ENCODE data around the gene TTLL12. TPM values are rescaled to one million over a fixed set of nuclear protein-coding genes. Genes with fewer than 3 reads are reported as not detected.

Gene TTLL12
- total and polyA plus RNA-seq, 2 donors (not counting 1 experiment from before 2014, with no cell fraction given), result 11.0 to 21.3 TPM

- H3K4me3 Mint-ChIP-seq, result no peak overlapping the region
- H3K4me3 ChIP-seq (ENCODE audit: control extremely low read depth in 1 of 5, extremely low read depth in 1 of 5, insufficient read depth in 1 of 5, low read depth in 2 of 5, low read length in 4 of 5), result no peak overlapping the region
- 87% methylated on average over 21 of the region's 26 CpGs for WGBS (ENCODE audit: insufficient coverage)
- no peaks in the 10 kb centered on the region for H3K79me2 ChIP-seq (ENCODE audit: control insufficient read depth, insufficient read depth, low read length)
- peaks cover 0 to 5% of the 10 kb centered on the region in 2 donors for H3K4me1 ChIP-seq (ENCODE audit: control insufficient read depth in 2 of 2, insufficient read depth in 2 of 2, low read length in 2 of 2)
- peaks cover 0 to 11% (median 0%) of the 10 kb centered on the region in 4 experiments for H3K27me3 ChIP-seq (replicated peaks in 1 of 4; ENCODE audit: control extremely low read depth in 1 of 4, control insufficient read depth in 3 of 4, insufficient read depth in 4 of 4, low read length in 3 of 4)
- CTCF ChIA-PET, result no interaction called here
- no peaks in the 10 kb centered on the region for H3K9me3 ChIP-seq (ENCODE audit: control extremely low read depth in 1 of 3, control insufficient read depth in 2 of 3, insufficient read depth in 1 of 3, low read length in 2 of 3)
- intact Hi-C loops (cut with micrococcal nuclease), result no loop called here
- H3K4me1 Mint-ChIP-seq, result peaks cover 3% of the 10 kb centered on the region
- no peaks in the 10 kb centered on the region for H4K20me1 ChIP-seq (ENCODE audit: control insufficient read depth, insufficient read depth, low read length, poor library complexity, severe bottlenecking)
- no peaks in the 10 kb centered on the region for H3K36me3 ChIP-seq (replicated peaks in 1 of 2; ENCODE audit: control extremely low read depth in 1 of 2, control insufficient read depth in 1 of 2, extremely low read depth in 1 of 2, insufficient read depth in 2 of 2, low read length in 1 of 2)
- no peak for ATAC-seq (ENCODE audit: low read depth)
- DNase-seq, result no peak
- TF ChIP-seq CTCF (IDR thresholded peaks at IDR 0.05) (no peak), EZH2 (IDR thresholded peaks at IDR 0.05; ENCODE audit: borderline replicate concordance, insufficient read depth, low read depth, low read length, poor library complexity, severe bottlenecking) (no peak)
- no peak overlapping the region for H2AFZ ChIP-seq (ENCODE audit: insufficient read depth, low read depth, low read length, poor library complexity, severe bottlenecking)
- no peak overlapping the region for H3K4me2 ChIP-seq (replicated peaks; ENCODE audit: low read depth, low read length, poor library complexity, severe bottlenecking)
- no peak overlapping the region for H3K27ac Mint-ChIP-seq
- H3K9me3 Mint-ChIP-seq (ENCODE audit: insufficient read depth), result no peaks in the 10 kb centered on the region
- H3K27me3 Mint-ChIP-seq, result no peaks in the 10 kb centered on the region
- H3K27ac ChIP-seq (ENCODE audit: low read length in 2 of 2), result no peak overlapping the region
- no peak overlapping the region for H3K9ac ChIP-seq (ENCODE audit: low read length)
- POLR2A ChIA-PET, result no interaction called here
Observed at GRCh38 chr22:43207849-43208702, 21.1 kb upstream of the TTLL12 start.

DNA sequence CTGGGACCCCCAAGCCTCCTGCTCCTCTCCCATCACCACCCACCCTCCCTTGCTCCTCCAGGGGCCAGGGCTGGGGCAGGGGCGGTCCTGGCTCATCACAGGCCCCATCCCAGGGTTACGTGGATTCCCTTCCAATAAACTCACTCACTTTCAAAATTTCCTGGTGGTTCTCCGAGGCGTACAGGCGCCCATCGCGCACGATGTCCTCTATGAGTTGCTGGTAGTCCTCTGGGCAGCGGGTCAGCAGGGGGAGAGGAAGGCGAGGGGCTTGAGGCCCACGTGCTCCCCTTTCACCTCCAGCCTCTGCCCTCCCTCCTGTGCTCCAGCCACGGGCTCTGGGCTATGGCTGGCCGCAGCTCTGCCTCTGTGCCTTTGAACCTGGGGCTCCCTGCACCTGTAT lies 20.5 kb upstream of the TTLL12 start:
- Histone ChIP-seq H3K4me2 (replicated peaks; ENCODE audit: low read depth, low read length, poor library complexity, severe bottlenecking) (no peak overlapping the region), H3K79me2 (ENCODE audit: control insufficient read depth, insufficient read depth, low read length) (no peaks in the 10 kb centered on the region), H3K4me1 (ENCODE audit: control insufficient read depth in 2 of 2, insufficient read depth in 2 of 2, low read length in 2 of 2) (peaks cover 0 to 5% of the 10 kb centered on the region in 2 donors), H3K27me3 (replicated peaks in 1 of 4; ENCODE audit: control extremely low read depth in 1 of 4, control insufficient read depth in 3 of 4, insufficient read depth in 4 of 4, low read length in 3 of 4) (peaks cover 0 to 11% (median 0%) of the 10 kb centered on the region in 4 experiments), H3K9ac (ENCODE audit: low read length) (no peak overlapping the region), H3K4me3 (ENCODE audit: control extremely low read depth in 1 of 5, extremely low read depth in 1 of 5, insufficient read depth in 1 of 5, low read depth in 2 of 5, low read length in 4 of 5) (no peak overlapping the region), H3K9me3 (ENCODE audit: control extremely low read depth in 1 of 3, control insufficient read depth in 2 of 3, insufficient read depth in 1 of 3, low read length in 2 of 3) (no peaks in the 10 kb centered on the region), H4K20me1 (ENCODE audit: control insufficient read depth, insufficient read depth, low read length, poor library complexity, severe bottlenecking) (no peaks in the 10 kb centered on the region), H3K36me3 (replicated peaks in 1 of 2; ENCODE audit: control extremely low read depth in 1 of 2, control insufficient read depth in 1 of 2, extremely low read depth in 1 of 2, insufficient read depth in 2 of 2, low read length in 1 of 2) (no peaks in the 10 kb centered on the region), H3K27ac (ENCODE audit: low read length in 2 of 2) (no peak overlapping the region), H2AFZ (ENCODE audit: insufficient read depth, low read depth, low read length, poor library complexity, severe bottlenecking) (no peak overlapping the region)
- no peak overlapping the region for H3K4me3 Mint-ChIP-seq
- intact Hi-C loops (cut with micrococcal nuclease), result no loop called here
- ChIA-PET CTCF (no interaction called here), POLR2A (no interaction called here)
- peaks cover 3% of the 10 kb centered on the region for H3K4me1 Mint-ChIP-seq
- H3K27ac Mint-ChIP-seq, result no peak overlapping the region
- no peaks in the 10 kb centered on the region for H3K9me3 Mint-ChIP-seq (ENCODE audit: insufficient read depth)
- DNase-seq (no peak), ATAC-seq (ENCODE audit: low read depth) (no peak)
- H3K27me3 Mint-ChIP-seq, result peaks cover 2% of the 10 kb centered on the region
- WGBS (ENCODE audit: insufficient coverage), result 87% methylated on average over 13 of the region's 13 CpGs
- TF ChIP-seq EZH2 (IDR thresholded peaks at IDR 0.05; ENCODE audit: borderline replicate concordance, insufficient read depth, low read depth, low read length, poor library complexity, severe bottlenecking) (no peak), CTCF (IDR thresholded peaks at IDR 0.05) (no peak)

Measured in B cell (primary cell).